Loucy (cell line): ENCODE data around the gene CPA5.

Experiments
- EZH2phosphoT487 ChIP-seq: fragments of 200-600 bp; IDR thresholded peaks from 2 replicates; pipeline ENCODE4 v1.6.1; 2018; ENCODE audit warnings: antibody characterized with exemption, mild to moderate bottlenecking, moderate library complexity, borderline replicate concordance
- TF ChIP-seq, protein P1 (sequence below): fragments of 200-600 bp; sonication (generic); conservative IDR thresholded peaks from 2 replicates; pipeline ENCODE4 v1.5.1; 2014; ENCODE audit warnings: mild to moderate bottlenecking, antibody characterized with exemption, low read length

DNA sequence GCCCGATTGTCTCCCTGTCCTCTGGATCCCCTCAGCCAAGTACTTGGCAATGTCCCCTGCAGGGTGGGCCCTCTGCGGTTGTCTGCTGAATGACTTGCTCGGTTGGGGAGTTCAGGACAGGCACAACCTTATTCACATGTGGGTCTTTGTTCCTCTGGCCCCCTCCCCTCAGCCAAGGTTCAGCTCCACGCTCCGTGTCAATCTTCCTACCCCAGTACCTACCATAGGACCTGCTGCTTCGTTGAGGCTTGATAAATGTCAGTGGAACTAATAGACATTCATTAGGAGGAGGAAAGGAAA lies 7.1 kb downstream of the CPA5 start:
- TF ChIP-seq, protein P1, sequence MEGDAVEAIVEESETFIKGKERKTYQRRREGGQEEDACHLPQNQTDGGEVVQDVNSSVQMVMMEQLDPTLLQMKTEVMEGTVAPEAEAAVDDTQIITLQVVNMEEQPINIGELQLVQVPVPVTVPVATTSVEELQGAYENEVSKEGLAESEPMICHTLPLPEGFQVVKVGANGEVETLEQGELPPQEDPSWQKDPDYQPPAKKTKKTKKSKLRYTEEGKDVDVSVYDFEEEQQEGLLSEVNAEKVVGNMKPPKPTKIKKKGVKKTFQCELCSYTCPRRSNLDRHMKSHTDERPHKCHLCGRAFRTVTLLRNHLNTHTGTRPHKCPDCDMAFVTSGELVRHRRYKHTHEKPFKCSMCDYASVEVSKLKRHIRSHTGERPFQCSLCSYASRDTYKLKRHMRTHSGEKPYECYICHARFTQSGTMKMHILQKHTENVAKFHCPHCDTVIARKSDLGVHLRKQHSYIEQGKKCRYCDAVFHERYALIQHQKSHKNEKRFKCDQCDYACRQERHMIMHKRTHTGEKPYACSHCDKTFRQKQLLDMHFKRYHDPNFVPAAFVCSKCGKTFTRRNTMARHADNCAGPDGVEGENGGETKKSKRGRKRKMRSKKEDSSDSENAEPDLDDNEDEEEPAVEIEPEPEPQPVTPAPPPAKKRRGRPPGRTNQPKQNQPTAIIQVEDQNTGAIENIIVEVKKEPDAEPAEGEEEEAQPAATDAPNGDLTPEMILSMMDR = no peak
- TF ChIP-seq EZH2phosphoT487 = no peak
